ENCODE results near the gene EYA2. TPM values are rescaled to one million over a fixed set of nuclear protein-coding genes. Genes with fewer than 3 reads are reported as not detected.

EYA2 gene, protein sequence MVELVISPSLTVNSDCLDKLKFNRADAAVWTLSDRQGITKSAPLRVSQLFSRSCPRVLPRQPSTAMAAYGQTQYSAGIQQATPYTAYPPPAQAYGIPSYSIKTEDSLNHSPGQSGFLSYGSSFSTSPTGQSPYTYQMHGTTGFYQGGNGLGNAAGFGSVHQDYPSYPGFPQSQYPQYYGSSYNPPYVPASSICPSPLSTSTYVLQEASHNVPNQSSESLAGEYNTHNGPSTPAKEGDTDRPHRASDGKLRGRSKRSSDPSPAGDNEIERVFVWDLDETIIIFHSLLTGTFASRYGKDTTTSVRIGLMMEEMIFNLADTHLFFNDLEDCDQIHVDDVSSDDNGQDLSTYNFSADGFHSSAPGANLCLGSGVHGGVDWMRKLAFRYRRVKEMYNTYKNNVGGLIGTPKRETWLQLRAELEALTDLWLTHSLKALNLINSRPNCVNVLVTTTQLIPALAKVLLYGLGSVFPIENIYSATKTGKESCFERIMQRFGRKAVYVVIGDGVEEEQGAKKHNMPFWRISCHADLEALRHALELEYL
- polyA plus RNA-seq (2013), result not detected

DNA sequence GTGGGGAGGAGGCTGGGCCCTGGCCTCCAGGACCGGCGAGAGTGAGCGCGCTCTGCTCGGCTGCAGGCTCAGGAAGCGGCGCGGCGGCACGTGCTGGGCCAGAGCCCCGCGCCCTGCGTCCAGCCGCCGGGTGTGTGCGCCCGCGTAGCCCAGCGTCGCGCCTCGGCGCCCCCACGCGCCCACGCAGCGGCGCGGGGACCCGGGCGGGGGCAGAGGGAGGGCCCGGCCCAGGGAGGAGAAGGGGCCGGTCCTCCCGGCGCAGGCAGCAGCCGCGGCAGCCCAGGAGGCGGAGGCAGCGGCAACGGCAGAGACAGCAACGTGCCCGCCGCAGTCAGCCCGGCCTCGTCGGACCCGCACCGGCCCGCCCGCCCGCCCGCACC, at the start of gene EYA2:
TSS of gene EYA2 (plus strand) at position 265 of the 380 bp plus-strand sequence. CDS start 95,168 bp downstream, outside the sequence.
- no peak for DNase-seq
- H3K27me3 ChIP-seq (replicated peaks in 2 of 5; ENCODE audit: control insufficient read depth in 4 of 5, insufficient read depth in 5 of 5, low read length in 4 of 5), result peaks cover 3 to 72% (median 37%) of the 10 kb centered on the region in 5 experiments
- POLR2A ChIA-PET, result no interaction called here
- CTCF ChIA-PET, result no interaction called here
- no peak within 1 kb of the TSS for H3K27ac ChIP-seq (ENCODE audit: insufficient read depth in 1 of 2, low read depth in 1 of 2, low read length in 2 of 2, poor library complexity in 1 of 2, severe bottlenecking in 2 of 2)
- under 1% methylated on average over 40 of the region's 52 CpGs for WGBS (ENCODE audit: insufficient coverage)
- no peaks in the 10 kb centered on the region for H3K4me1 ChIP-seq (ENCODE audit: control extremely low read depth in 1 of 4, control insufficient read depth in 4 of 4, insufficient read depth in 4 of 4, low read length in 3 of 4)
- peaks cover 0 to 10% (median 6%) of the 10 kb centered on the region in 5 experiments for H3K9me3 ChIP-seq (ENCODE audit: control extremely low read depth in 1 of 5, control insufficient read depth in 4 of 5, insufficient read depth in 2 of 5, low read depth in 1 of 5, low read length in 4 of 5)
- no peak within 1 kb of the TSS for H3K4me3 ChIP-seq (ENCODE audit: control insufficient read depth in 1 of 7, extremely low read depth in 1 of 7, insufficient read depth in 4 of 7, low read depth in 2 of 7, low read length in 6 of 7)
- H3K36me3 ChIP-seq (ENCODE audit: control insufficient read depth in 4 of 4, insufficient read depth in 4 of 4, low read length in 3 of 4), result no peaks in the 10 kb centered on the region

DNA sequence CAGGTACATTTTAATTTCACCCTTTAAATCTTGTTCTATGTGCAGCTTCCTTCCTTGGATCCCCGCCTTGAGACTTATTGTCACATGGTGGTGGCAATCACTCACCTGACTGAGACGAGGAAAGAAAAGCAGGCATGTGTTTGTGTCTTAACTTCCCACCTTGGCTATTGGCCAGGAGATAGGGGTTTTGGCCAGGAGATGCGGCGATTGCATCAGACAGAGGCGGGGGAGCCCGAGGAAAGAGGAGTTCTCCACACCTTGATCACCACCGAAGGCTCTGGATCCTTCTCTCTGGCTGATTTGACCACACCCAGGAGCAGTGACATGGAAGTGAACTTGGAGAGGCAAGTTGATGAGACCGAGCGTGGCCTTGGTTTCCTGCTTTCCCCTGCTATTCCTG, 49.7 kb upstream of the EYA2 start:
- Histone ChIP-seq H3K36me3 (ENCODE audit: control insufficient read depth in 4 of 4, insufficient read depth in 4 of 4, low read length in 3 of 4) (no peaks in the 10 kb centered on the region), H3K9me3 (ENCODE audit: control extremely low read depth in 1 of 5, control insufficient read depth in 4 of 5, insufficient read depth in 2 of 5, low read depth in 1 of 5, low read length in 4 of 5) (peaks cover 0 to 3% (median 0%) of the 10 kb centered on the region in 5 experiments), H3K4me1 (ENCODE audit: control extremely low read depth in 1 of 4, control insufficient read depth in 4 of 4, insufficient read depth in 4 of 4, low read length in 3 of 4) (no peaks in the 10 kb centered on the region), H3K4me3 (ENCODE audit: control insufficient read depth in 1 of 7, extremely low read depth in 1 of 7, insufficient read depth in 4 of 7, low read depth in 2 of 7, low read length in 6 of 7) (no peak overlapping the region), H3K27ac (ENCODE audit: insufficient read depth in 1 of 2, low read depth in 1 of 2, low read length in 2 of 2, poor library complexity in 1 of 2, severe bottlenecking in 2 of 2) (no peak overlapping the region), H3K27me3 (replicated peaks in 2 of 5; ENCODE audit: control insufficient read depth in 4 of 5, insufficient read depth in 5 of 5, low read length in 4 of 5) (peaks cover 0 to 7% (median 5%) of the 10 kb centered on the region in 5 experiments)
- WGBS (ENCODE audit: insufficient coverage), result 85% methylated on average over 2 of the region's 9 CpGs
- DNase-seq, result no peak
- ChIA-PET POLR2A (no interaction called here), CTCF (no interaction called here)

- Histone ChIP-seq H3K9me3 (ENCODE audit: control extremely low read depth in 1 of 5, control insufficient read depth in 4 of 5, insufficient read depth in 2 of 5, low read depth in 1 of 5, low read length in 4 of 5) (peaks cover 0 to 3% (median 0%) of the 10 kb centered on the region in 5 experiments), H3K4me1 (ENCODE audit: control extremely low read depth in 1 of 4, control insufficient read depth in 4 of 4, insufficient read depth in 4 of 4, low read length in 3 of 4) (no peaks in the 10 kb centered on the region), H3K27me3 (replicated peaks in 2 of 5; ENCODE audit: control insufficient read depth in 4 of 5, insufficient read depth in 5 of 5, low read length in 4 of 5) (peaks cover 0 to 6% (median 0%) of the 10 kb centered on the region in 5 experiments), H3K4me3 (ENCODE audit: control insufficient read depth in 1 of 7, extremely low read depth in 1 of 7, insufficient read depth in 4 of 7, low read depth in 2 of 7, low read length in 6 of 7) (no peak overlapping the region), H3K27ac (ENCODE audit: insufficient read depth in 1 of 2, low read depth in 1 of 2, low read length in 2 of 2, poor library complexity in 1 of 2, severe bottlenecking in 2 of 2) (no peak overlapping the region), H3K36me3 (ENCODE audit: control insufficient read depth in 4 of 4, insufficient read depth in 4 of 4, low read length in 3 of 4) (no peaks in the 10 kb centered on the region)
- CTCF ChIA-PET, result no interaction called here
- POLR2A ChIA-PET, result no interaction called here
- no peak for DNase-seq
- 94% methylated on average over 3 of the region's 4 CpGs for WGBS (ENCODE audit: insufficient coverage)
These were observed 45.4 kb upstream of the EYA2 start for GRCh38 chr20:46849269-46849668.

- no peaks in the 10 kb centered on the region for H3K36me3 ChIP-seq (ENCODE audit: control insufficient read depth in 4 of 4, insufficient read depth in 4 of 4, low read length in 3 of 4)
- CTCF ChIA-PET, result no interaction called here
- WGBS (ENCODE audit: insufficient coverage), result 70% methylated on average over 4 of the region's 5 CpGs
These were observed 44.9 kb upstream of the EYA2 start for GRCh38 chr20:46849751-46850150.

GRCh38 chr20:46850416-46850815, 44.2 kb upstream of the EYA2 start:
- Histone ChIP-seq H3K36me3 (ENCODE audit: control insufficient read depth in 4 of 4, insufficient read depth in 4 of 4, low read length in 3 of 4) (no peaks in the 10 kb centered on the region), H3K4me3 (ENCODE audit: control insufficient read depth in 1 of 7, extremely low read depth in 1 of 7, insufficient read depth in 4 of 7, low read depth in 2 of 7, low read length in 6 of 7) (no peak overlapping the region), H3K4me1 (ENCODE audit: control extremely low read depth in 1 of 4, control insufficient read depth in 4 of 4, insufficient read depth in 4 of 4, low read length in 3 of 4) (no peaks in the 10 kb centered on the region), H3K27me3 (replicated peaks in 2 of 5; ENCODE audit: control insufficient read depth in 4 of 5, insufficient read depth in 5 of 5, low read length in 4 of 5) (peaks cover 0 to 6% (median 0%) of the 10 kb centered on the region in 5 experiments), H3K9me3 (ENCODE audit: control extremely low read depth in 1 of 5, control insufficient read depth in 4 of 5, insufficient read depth in 2 of 5, low read depth in 1 of 5, low read length in 4 of 5) (no peaks in the 10 kb centered on the region), H3K27ac (ENCODE audit: insufficient read depth in 1 of 2, low read depth in 1 of 2, low read length in 2 of 2, poor library complexity in 1 of 2, severe bottlenecking in 2 of 2) (no peak overlapping the region)
- ChIA-PET POLR2A (no interaction called here), CTCF (no interaction called here)
- DNase-seq, result no peak
- WGBS (ENCODE audit: insufficient coverage), result 77% methylated on average over 10 of the region's 10 CpGs

More at GRCh38 chr20:46849751-46850150, 44.9 kb upstream of the EYA2 start:
- Histone ChIP-seq H3K9me3 (ENCODE audit: control extremely low read depth in 1 of 5, control insufficient read depth in 4 of 5, insufficient read depth in 2 of 5, low read depth in 1 of 5, low read length in 4 of 5) (no peaks in the 10 kb centered on the region), H3K4me1 (ENCODE audit: control extremely low read depth in 1 of 4, control insufficient read depth in 4 of 4, insufficient read depth in 4 of 4, low read length in 3 of 4) (no peaks in the 10 kb centered on the region), H3K27me3 (replicated peaks in 2 of 5; ENCODE audit: control insufficient read depth in 4 of 5, insufficient read depth in 5 of 5, low read length in 4 of 5) (peaks cover 0 to 6% (median 0%) of the 10 kb centered on the region in 5 experiments), H3K4me3 (ENCODE audit: control insufficient read depth in 1 of 7, extremely low read depth in 1 of 7, insufficient read depth in 4 of 7, low read depth in 2 of 7, low read length in 6 of 7) (no peak overlapping the region), H3K27ac (ENCODE audit: insufficient read depth in 1 of 2, low read depth in 1 of 2, low read length in 2 of 2, poor library complexity in 1 of 2, severe bottlenecking in 2 of 2) (no peak overlapping the region)
- POLR2A ChIA-PET, result no interaction called here
- no peak for DNase-seq

- DNase-seq, result no peak
- POLR2A ChIA-PET, result no interaction called here
These were observed 43.7 kb upstream of the EYA2 start for GRCh38 chr20:46850896-46851295.

DNA sequence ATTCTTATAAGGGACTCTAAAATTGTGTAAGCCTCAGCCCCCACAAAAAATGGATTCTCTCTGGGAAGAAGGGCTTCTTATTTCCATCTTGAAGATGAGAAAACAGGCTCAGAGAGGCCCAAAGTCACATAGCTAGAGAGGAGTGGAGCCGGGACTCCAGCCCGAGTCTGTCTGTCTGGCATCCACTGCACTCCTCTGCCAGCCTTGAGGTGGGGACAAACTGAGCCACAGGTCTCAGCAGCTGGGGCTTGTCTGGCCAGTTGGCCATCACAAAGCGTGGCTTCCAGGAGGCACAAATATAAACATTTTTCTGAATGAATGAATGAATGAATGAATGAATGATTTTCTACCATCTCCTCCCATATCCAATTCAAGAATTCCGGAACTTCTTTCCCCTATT, 42.9 kb upstream of the EYA2 start:
- no peaks in the 10 kb centered on the region for H3K4me1 ChIP-seq (ENCODE audit: control extremely low read depth in 1 of 4, control insufficient read depth in 4 of 4, insufficient read depth in 4 of 4, low read length in 3 of 4)
- no peaks in the 10 kb centered on the region for H3K9me3 ChIP-seq (ENCODE audit: control extremely low read depth in 1 of 5, control insufficient read depth in 4 of 5, insufficient read depth in 2 of 5, low read depth in 1 of 5, low read length in 4 of 5)
- CTCF ChIA-PET, result no interaction called here
- no peak for DNase-seq
- H3K36me3 ChIP-seq (ENCODE audit: control insufficient read depth in 4 of 4, insufficient read depth in 4 of 4, low read length in 3 of 4), result no peaks in the 10 kb centered on the region
- peaks cover 0 to 10% (median 0%) of the 10 kb centered on the region in 5 experiments for H3K27me3 ChIP-seq (replicated peaks in 2 of 5; ENCODE audit: control insufficient read depth in 4 of 5, insufficient read depth in 5 of 5, low read length in 4 of 5)
- H3K4me3 ChIP-seq (ENCODE audit: control insufficient read depth in 1 of 7, extremely low read depth in 1 of 7, insufficient read depth in 4 of 7, low read depth in 2 of 7, low read length in 6 of 7), result no peak overlapping the region
- POLR2A ChIA-PET, result no interaction called here
- WGBS (ENCODE audit: insufficient coverage), result 90% methylated on average over 2 of the region's 4 CpGs
- H3K27ac ChIP-seq (ENCODE audit: insufficient read depth in 1 of 2, low read depth in 1 of 2, low read length in 2 of 2, poor library complexity in 1 of 2, severe bottlenecking in 2 of 2), result no peak overlapping the region

More at GRCh38 chr20:46850896-46851295, 43.7 kb upstream of the EYA2 start:
- Histone ChIP-seq H3K36me3 (ENCODE audit: control insufficient read depth in 4 of 4, insufficient read depth in 4 of 4, low read length in 3 of 4) (no peaks in the 10 kb centered on the region), H3K9me3 (ENCODE audit: control extremely low read depth in 1 of 5, control insufficient read depth in 4 of 5, insufficient read depth in 2 of 5, low read depth in 1 of 5, low read length in 4 of 5) (no peaks in the 10 kb centered on the region), H3K27me3 (replicated peaks in 2 of 5; ENCODE audit: control insufficient read depth in 4 of 5, insufficient read depth in 5 of 5, low read length in 4 of 5) (peaks cover 0 to 8% (median 0%) of the 10 kb centered on the region in 5 experiments), H3K4me3 (ENCODE audit: control insufficient read depth in 1 of 7, extremely low read depth in 1 of 7, insufficient read depth in 4 of 7, low read depth in 2 of 7, low read length in 6 of 7) (no peak overlapping the region), H3K27ac (ENCODE audit: insufficient read depth in 1 of 2, low read depth in 1 of 2, low read length in 2 of 2, poor library complexity in 1 of 2, severe bottlenecking in 2 of 2) (no peak overlapping the region), H3K4me1 (ENCODE audit: control extremely low read depth in 1 of 4, control insufficient read depth in 4 of 4, insufficient read depth in 4 of 4, low read length in 3 of 4) (no peaks in the 10 kb centered on the region)
- WGBS (ENCODE audit: insufficient coverage), result 65% methylated on average over 2 of the region's 7 CpGs
- CTCF ChIA-PET, result no interaction called here

Measured in common myeloid progenitor, CD34-positive (primary cell).